ENCODE results near the gene PTER. TPM values are rescaled to one million over a fixed set of nuclear protein-coding genes. Genes with fewer than 3 reads are reported as not detected.
A peak's percentile ranks its signal among the peaks of the same experiment; 100 is the strongest.

PTER gene
- total and polyA plus RNA-seq, 9 of the 15 experiments (the other 6 are each of a cell fraction or from before 2014, with no cell fraction given): 15.5 to 42.1 (median 28.6) TPM

GRCh38 chr10:16436758-16437539 lies at the start of gene PTER (continued):
- TF ChIP-seq ID3 (CRISPR knock-in tag; IDR thresholded peaks at IDR 0.05) (no peak), ID3 (tag; IDR thresholded peaks at IDR 0.05) (peak; percentile 27; the same call in 1 of the 2 replicates), GABPB1 (CRISPR knock-in tag; IDR thresholded peaks at IDR 0.05) (peak; percentile 72), MYBL2 (IDR thresholded peaks at IDR 0.05; ENCODE audit: low read depth) (no peak), MYBL2 (CRISPR knock-in tag; IDR thresholded peaks at IDR 0.05; ENCODE audit: borderline replicate concordance) (no peak), TFAP4 (CRISPR knock-in tag; IDR thresholded peaks at IDR 0.05; ENCODE audit: borderline replicate concordance) (peak; percentile 47; the same call in 1 of the 2 replicates), SRF (CRISPR knock-in tag; IDR thresholded peaks at IDR 0.05) (peak; percentile 74 to 97), AFF4 (CRISPR knock-in tag; IDR thresholded peaks at IDR 0.05) (no peak; the same call in 1 of the 2 replicates), TCF7 (IDR thresholded peaks at IDR 0.05; ENCODE audit: borderline replicate concordance) (no peak), NKRF (IDR thresholded peaks at IDR 0.05; ENCODE audit: borderline replicate concordance) (peak; percentile 48; the same call in 1 of the 2 replicates), E2F1 (CRISPR knock-in tag; IDR thresholded peaks at IDR 0.05) (0 out of 2 replicates have a peak, but pooled peaks have one; percentile 35), CREB1 (IDR thresholded peaks at IDR 0.05) (0 out of 2 replicates have a peak, but pooled peaks have one; percentile 10), CREB1 (CRISPR knock-in tag; IDR thresholded peaks at IDR 0.05) (peak; percentile 40; the same call in 1 of the 2 replicates), HNRNPLL (IDR thresholded peaks at IDR 0.05; ENCODE audit: low read depth, low read length, poor library complexity, severe bottlenecking) (peak; percentile 40), CREB3L1 (IDR thresholded peaks at IDR 0.05; ENCODE audit: borderline replicate concordance, low read depth) (peak; percentile 34; the same call in 1 of the 2 replicates), NFIC (IDR thresholded peaks at IDR 0.05) (peak; percentile 80)

Measured in K562 (cell line).